ENCODE data around the gene ZC3HAV1L.
"Not testable (repeated sequence)": the region's sequence is repeated elsewhere in the genome, so short reads cannot be mapped to it uniquely, and the experiment has no call there.

The ZC3HAV1L gene

GRCh38 chr7:139035586-139036353, at the start of gene ZC3HAV1L:
ZC3HAV1L (minus strand) TSS chr7:139036042; CDS start chr7:139036017, 25 bp downstream.
- DNase-seq: peak; percentile 77

GRCh38 chr7:139084709-139085108, 48.9 kb upstream of the ZC3HAV1L start:
- DNase-seq: no peak

GRCh38 chr7:139081584-139081983, 45.7 kb upstream of the ZC3HAV1L start:
- no peak for DNase-seq

- DNase-seq: no peak
Measured at GRCh38 chr7:139080905-139081304, 45.1 kb upstream of the ZC3HAV1L start.

GRCh38 chr7:139079861-139080260, 44.0 kb upstream of the ZC3HAV1L start:
- no peak for DNase-seq

GRCh38 chr7:139078911-139079310, 43.1 kb upstream of the ZC3HAV1L start:
- no peak for DNase-seq

GRCh38 chr7:139078399-139078798, 42.6 kb upstream of the ZC3HAV1L start:
- no peak for DNase-seq

GRCh38 chr7:139077706-139078105, 41.9 kb upstream of the ZC3HAV1L start:
- not testable (repeated sequence) for DNase-seq

GRCh38 chr7:139075871-139076686, 40.2 kb upstream of the ZC3HAV1L start:
- DNase-seq: no peak

GRCh38 chr7:139075031-139075652, 39.3 kb upstream of the ZC3HAV1L start:
- DNase-seq: peak; percentile 84

- DNase-seq: no peak
Measured at GRCh38 chr7:139072796-139073195, 37.0 kb upstream of the ZC3HAV1L start.

- DNase-seq: no peak
Measured at GRCh38 chr7:139071680-139072079, 35.8 kb upstream of the ZC3HAV1L start.

GRCh38 chr7:139068544-139069399, 32.9 kb upstream of the ZC3HAV1L start:
- DNase-seq: no peak

GRCh38 chr7:139066315-139066714, 30.5 kb upstream of the ZC3HAV1L start:
- DNase-seq: no peak

GRCh38 chr7:139065323-139065722, 29.5 kb upstream of the ZC3HAV1L start:
- no peak for DNase-seq

- peak; percentile 43 for DNase-seq
Measured at GRCh38 chr7:139061416-139061815, 25.6 kb upstream of the ZC3HAV1L start.

- no peak for DNase-seq
Measured at GRCh38 chr7:139060695-139061237, 24.9 kb upstream of the ZC3HAV1L start.

GRCh38 chr7:139059905-139060304, 24.1 kb upstream of the ZC3HAV1L start:
- no peak for DNase-seq

GRCh38 chr7:139058943-139059342, 23.1 kb upstream of the ZC3HAV1L start:
- no peak for DNase-seq

GRCh38 chr7:139055674-139056073, 19.8 kb upstream of the ZC3HAV1L start:
- DNase-seq: no peak

- DNase-seq: not testable (repeated sequence)
Measured at GRCh38 chr7:139054656-139055055, 18.8 kb upstream of the ZC3HAV1L start.

GRCh38 chr7:139054101-139054500, 18.3 kb upstream of the ZC3HAV1L start:
- DNase-seq: no peak

Data from activated CD4-positive, alpha-beta T cell treated with anti-CD3 and anti-CD28 coated beads, Interleukin-2, amount 50 U/mL, for 16 hours (primary cell).